NCI-H1694 (cell line): ENCODE results near the gene CPO.
"Not testable (repeated sequence)": the region's sequence is repeated elsewhere in the genome, so short reads cannot be mapped to it uniquely, and the experiment has no call there.

ENCODE experiments used
- DNase-seq: peaks from one replicate; lab custom pipeline; 2025; lab: John Stamatoyannopoulos, UW

The CPO gene, protein sequence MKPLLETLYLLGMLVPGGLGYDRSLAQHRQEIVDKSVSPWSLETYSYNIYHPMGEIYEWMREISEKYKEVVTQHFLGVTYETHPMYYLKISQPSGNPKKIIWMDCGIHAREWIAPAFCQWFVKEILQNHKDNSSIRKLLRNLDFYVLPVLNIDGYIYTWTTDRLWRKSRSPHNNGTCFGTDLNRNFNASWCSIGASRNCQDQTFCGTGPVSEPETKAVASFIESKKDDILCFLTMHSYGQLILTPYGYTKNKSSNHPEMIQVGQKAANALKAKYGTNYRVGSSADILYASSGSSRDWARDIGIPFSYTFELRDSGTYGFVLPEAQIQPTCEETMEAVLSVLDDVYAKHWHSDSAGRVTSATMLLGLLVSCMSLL

DNA sequence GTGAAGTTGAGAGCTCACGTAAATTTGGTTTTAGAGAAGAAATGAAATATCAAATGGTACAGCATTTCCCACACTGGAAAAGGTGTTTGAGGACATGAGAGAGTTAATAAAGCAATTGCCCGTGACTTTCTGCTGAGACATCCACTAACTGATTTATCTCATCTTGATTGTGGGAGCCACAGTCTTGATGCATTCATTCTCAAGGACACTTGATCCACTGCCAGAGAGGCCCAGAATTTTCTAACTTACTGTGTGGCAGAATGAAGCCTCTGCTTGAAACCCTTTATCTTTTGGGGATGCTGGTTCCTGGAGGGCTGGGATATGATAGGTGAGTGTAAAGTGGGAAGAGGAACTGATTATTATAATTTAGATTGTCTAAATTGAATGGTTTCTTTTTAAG, at the start of gene CPO:
Gene CPO (plus strand): TSS at position 179 of the 400 bp plus-strand sequence. CDS start 82 bp downstream, at position 261.
- DNase-seq = no peak

DNA sequence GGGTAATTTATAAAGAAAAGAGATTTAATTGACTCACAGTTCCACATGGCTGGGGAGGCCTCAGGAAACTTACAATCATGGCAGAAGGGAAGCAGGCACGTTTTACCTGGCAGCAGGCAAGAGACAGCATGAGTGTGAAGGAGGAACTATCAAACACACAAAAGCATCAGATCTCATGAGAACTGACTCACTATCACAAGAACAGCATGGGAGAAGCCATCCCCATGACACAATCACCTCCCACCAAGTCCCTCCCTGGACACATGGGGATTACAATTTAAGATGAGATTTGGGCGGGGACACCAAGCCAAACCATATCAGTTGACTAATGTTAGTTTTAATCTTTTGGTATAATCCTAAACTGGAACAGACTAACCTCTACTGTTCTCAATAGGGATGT, 49.1 kb upstream of the CPO start:
- DNase-seq = no peak

DNA sequence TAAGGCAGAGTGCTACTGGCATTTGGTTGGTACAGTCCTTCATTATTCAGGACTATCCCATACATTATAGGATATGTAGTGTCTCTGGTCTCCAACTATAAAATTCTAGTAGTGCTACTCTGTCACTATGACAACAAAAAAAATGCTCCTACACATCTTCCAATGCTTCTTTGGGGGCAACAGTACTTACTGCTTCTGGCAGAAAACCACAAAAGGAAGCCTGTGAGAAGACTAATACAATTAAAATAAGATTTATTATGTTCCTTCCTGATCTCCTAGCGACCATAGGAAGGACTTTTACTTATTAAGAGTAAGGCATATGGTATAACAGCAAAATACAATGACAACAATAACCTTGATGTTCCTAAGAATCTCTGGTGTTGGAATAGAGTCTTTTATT, 48.4 kb upstream of the CPO start:
- no peak for DNase-seq

DNA sequence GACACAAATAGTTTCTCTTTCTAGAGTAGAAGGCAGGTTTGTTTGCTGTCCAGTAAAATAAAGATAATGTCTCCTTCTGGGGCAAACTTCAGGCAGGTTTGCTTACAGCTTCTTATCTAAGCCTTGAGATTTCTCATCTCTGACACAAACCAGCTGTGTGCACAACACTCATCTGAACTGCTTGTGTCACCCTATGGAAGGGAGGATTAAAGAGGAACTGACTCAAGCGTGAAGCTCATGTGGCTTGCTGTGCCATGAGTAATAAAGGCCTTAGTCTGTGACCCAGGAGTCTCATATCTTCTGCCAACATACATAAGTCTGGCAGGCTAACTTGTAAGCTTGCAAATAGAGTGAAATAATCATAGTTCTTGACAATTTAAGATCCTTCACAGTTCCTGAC, 24.2 kb upstream of the CPO start:
- DNase-seq = no peak

DNA sequence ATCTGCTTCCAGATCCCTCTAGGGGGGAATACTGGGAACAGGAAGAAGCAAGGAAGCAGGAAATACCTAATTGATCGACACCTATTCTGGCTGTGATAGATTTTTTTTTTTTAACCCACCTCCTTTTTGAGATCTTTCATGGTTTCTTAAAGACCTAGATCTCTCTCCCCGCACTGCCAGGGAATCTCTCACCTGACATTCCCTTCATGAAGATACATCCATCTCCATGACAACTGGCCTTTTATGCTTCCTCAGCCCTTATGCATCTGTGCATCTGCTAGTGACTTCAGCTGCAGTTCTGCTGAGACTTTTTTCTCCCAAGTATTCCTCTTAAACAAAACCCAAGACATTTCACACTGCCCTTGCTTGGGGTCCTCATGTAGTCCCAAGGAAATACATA, 21.1 kb upstream of the CPO start:
- DNase-seq = no peak

DNA sequence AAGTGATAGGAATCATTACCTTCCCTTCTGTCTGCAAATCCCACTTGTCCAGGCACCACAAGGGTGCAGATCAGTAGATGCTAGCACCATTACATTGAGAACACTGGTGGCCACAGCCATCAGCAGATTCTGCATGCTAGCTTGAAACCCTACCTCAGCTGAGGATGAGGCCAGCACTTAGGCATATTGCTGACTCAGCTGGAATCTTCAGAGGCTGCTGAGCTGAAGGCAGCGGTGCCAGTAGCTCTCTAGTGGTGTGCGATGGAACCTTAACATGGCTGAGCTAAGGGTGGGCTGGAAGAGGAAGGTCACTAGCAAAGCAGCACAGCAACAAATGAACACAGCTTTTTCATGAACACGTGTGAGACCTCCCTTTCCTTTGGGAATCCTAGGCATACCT, 19.0 kb upstream of the CPO start:
- no peak for DNase-seq

DNA sequence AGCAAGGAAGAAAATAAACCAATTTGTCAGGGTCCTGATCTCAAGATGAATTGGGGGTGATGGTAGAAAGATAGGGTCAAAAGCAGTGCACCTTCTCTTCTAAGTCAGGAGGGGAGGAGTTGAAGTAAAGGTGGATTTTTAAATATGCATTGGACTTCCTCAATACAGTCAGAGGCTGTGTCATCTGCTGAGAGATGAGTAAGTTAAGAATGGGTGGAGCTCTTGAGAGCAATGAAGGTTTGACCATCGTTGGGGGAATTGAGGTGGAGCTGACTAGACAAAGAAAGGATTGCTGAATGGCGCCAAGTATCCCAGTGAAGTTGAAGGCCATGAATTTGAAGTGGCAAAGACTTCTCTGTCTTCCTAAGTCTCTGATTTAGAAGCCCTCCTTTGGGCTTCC, 18.4 kb upstream of the CPO start:
- no peak for DNase-seq

DNA sequence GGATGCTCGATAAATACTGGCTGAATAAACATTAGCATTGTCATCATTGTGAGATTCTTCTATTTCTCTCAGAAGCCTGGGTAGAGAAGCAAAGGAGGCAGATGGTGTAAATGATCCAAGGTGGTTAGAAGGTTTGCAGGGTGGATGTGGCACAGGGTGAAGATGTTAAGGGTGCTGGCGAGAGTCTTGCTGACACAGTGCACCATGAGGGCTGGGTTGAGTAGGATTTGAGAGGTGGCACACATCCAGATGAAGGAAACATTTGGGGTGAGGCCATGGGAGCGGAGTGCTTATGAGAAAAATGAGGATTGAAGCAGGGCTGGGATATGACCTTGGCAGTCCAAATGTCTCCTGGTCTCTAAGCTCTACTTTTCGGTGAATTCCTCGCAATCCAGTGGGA, 17.8 kb upstream of the CPO start:
- DNase-seq = no peak

DNA sequence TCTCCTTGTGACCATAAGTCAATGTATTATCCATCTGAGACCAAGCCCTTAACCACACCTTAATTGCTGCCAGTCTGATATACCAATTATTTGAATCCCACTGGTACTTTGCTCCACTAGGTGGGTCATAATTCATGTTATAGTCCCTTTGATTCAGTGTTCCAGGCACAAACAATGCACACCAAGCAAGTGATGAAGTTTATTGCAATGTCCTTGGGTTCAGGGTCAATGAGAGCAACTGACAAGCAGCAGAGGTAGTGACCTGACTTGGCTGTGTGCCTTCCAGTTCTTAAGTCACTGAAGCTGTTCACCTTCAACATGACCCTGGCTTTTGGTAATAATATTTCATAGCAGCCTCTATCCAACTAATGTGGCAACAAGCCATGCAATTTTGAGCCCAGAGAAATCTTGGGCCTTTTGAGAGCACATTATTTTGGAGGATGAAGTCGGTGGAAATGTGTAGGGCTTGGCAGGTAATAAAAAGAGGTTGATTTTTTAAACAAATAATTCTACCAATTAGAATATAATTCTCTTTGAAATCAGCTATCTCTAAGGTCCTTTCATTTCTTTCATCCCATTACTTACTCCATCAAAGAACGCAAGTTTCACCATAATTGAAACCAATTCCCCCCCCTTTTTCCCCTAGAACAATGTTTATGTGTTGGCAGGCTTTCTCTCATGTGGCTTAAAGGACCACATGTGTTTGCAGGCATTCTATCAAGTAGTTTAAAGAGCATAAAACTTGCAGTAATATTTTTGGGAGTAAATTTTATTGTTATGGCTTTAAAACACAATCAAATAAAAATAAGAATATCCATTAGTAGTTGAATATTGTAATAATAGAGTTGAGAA, 3.1 kb upstream of the CPO start:
- DNase-seq = no peak

DNA sequence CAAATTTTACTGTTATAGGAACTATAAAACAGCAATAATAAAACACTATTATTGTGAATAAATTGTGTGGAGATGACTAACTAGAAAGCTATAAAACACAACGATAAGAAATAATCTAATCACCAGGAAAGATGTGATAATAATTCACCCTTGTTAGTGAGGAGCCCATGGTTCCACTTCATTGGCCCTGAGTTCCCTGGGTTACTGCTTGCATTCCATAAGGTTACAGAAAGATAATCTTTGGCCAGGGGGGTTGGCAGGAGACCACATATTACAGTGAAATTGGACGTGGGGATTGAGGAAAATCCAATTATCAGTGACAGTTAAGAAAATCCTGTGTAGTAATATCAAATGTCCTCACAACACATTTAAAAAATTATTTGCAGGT, 2.5 kb upstream of the CPO start:
- DNase-seq = no peak

DNA sequence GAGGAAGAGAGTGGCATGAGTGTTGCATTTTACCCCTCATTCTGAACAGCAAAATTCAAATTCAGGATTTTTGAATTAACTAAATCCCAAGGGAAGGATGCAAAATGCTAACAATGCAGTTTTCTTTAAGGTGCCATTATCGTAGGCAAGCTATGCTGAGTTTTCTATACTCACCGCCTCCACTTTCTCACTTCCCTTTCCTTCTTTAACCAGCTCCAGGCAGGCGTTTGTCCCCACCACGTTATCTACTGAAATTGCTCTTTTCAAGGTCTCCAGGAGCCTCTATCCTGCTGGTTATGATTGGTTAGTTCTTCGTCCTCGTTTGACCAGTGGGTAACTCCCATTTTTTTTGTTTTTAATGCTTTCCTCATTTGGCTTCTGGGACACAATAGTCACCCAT, 1.8 kb upstream of the CPO start:
- no peak for DNase-seq

DNA sequence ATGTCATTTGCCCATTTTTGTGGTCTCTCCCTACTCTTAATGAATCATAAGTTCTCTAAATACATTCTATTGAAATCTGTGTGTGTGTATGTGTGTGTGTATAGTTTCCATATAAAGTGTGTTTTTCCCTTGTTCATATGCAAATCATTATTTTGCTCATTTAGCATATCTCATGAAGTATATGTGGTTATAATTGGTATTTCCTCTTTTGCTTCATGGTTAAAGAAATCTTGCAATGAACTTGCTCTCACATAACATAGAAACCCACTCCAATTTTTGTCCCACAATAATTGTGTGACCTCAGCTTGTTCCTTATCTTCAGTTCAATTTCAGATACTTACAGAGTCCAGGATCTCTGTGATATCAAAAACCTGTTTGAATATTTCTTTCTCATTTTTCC, 1.2 kb downstream of the CPO start:
- DNase-seq = no peak

DNA sequence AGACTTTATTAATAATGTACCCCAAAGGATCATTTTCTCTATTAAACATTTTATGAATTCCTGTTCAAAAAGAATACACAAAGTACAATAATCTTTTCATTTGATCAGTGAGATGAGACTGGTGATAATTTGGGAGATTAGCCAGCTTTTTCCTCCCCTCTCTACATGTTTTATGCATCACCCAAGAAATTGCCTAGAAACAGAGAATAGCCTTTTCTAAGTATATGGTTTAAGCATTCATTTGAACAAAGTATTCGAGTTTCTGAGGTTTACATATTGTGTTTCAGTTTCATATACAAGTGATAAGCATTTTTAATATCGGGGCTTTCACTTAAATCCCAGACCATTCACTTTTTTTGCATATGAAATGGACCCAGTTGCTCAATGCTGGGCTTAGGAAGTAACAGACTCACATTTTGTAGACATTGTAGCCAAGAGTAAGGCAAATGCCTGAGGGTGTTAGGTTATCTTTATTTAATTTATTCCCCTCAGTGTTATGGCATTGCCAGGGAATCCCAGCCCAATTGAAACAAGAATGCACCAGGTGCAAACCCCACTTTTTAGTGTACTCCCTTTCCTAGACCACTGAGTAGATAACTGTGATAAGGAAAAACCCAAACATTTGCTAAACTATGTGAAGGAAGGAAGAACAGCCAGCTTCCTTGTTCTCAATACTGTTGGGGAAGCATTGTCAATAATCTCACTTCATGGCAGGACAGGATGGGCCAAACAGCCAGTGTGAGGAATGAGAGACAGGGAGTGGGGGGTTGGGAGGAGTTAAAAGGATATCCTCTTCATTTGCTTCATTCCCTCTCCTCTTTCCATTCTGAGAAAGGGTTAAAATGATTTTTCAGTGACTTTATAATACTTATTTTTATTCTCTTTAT, 3.5 kb downstream of the CPO start:
- DNase-seq = no peak

DNA sequence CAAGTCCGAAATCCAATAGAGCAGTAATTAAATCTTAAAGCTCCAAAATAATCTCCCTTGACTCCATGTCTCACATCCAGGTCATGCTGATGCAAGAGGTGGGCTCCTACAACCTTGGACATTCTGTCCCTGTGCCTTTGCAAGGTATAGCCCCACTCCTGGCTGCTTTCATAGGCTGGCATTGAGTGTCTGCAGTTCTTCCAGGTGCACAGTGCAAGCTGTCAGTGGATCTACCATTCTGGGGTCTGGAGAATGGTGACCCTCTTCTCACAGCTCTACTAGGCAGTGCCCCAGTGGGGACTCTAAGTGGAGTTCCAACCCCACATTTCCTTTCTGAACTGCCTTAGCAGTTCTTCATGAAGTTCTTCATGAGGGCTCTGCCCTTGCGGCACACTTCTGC, 14.1 kb downstream of the CPO start:
- not testable (repeated sequence) for DNase-seq

DNA sequence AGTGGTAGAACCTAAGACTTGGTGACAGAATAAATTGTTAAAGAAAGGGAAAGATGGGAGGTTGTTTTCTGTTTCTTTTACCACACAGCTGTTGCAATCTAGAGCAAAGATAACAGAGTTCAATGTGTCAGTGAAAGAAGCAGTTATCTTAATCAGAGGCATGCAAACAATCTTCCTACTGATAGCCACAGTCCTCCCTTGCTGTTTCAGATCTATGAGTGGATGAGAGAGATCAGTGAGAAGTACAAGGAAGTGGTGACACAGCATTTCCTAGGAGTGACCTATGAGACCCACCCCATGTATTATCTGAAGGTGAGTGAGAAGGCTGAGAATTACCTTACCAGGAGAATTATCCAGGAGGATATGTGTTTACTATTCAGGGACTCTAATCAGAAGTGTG, 15.9 kb downstream of the CPO start:
- no peak for DNase-seq

DNA sequence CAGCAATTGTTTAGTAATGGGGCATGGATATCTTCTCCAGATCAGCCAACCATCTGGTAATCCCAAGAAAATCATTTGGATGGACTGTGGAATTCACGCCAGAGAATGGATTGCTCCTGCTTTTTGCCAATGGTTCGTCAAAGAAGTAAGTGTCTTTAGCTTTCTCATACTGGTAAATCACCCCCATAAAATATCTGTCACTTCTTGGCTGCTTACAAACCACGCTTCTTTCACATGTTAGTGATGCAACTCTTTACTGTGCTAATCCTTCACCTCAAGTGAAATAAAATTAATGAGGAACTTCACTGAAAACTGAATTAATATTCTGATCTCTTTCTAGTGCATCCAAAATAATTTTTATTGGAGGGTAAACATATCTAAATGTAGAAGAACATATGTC, 18.9 kb downstream of the CPO start:
- DNase-seq = no peak

DNA sequence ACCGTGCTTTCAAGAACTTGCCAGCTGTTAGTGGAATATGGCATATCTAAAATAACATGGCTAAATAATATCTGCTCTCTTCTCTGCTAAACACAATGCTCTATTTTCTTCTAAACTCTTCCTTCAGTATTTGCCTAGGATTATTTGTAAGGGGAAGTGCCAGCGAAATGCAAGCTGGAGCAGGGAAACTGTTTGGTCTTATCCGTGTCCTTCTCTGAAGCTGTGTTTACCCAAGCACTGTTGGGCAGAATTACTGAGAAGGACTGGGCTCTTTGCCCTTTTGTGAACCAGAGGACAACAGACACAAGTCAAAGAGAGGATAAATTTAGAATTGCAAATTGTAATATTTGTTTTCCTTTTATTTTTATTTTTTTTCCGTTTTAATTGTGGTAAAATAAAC, 23.6 kb downstream of the CPO start:
- no peak for DNase-seq

DNA sequence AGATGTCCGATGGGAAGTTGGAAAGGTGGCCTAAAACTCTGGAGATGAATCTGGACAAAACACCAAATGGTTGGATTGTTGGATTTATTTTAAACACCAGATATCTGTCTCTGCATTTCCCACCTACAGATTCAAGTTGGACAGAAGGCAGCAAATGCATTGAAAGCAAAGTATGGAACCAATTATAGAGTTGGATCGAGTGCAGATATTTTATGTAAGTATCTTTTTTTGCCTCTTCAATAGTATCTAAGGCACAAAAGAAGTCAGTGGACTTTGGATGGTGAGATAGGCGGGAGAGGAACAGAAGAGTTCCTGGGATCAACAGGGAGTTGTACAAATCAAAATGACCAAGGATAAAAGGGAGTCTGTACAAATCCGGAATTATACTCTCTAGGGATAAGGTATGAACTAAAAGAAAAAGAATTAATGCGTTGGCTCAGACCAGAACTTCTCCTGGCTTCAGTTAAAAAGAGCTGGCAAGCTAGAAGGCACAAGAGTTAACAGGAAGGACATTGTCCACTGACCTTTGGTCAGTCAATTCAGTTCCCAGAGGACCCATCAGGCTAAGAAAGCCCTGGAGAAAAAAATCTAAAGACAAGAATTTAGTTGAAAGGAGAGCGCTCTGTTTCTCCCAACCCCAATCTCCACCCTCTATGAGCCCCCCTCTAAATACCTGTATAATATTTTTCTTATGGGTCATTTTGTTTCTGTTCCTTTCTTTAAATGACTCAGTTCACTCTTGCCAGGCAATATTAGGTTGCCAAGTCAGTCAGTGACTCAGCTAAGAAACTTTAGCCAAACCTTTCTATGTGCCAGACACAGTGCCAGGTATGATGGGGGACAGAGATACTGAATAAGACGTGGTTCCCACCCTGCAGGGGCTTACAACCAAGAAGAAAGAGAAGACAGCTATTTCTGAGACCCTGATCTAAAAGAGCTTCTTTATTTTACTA, 29.1 kb downstream of the CPO start:
- no peak for DNase-seq

DNA sequence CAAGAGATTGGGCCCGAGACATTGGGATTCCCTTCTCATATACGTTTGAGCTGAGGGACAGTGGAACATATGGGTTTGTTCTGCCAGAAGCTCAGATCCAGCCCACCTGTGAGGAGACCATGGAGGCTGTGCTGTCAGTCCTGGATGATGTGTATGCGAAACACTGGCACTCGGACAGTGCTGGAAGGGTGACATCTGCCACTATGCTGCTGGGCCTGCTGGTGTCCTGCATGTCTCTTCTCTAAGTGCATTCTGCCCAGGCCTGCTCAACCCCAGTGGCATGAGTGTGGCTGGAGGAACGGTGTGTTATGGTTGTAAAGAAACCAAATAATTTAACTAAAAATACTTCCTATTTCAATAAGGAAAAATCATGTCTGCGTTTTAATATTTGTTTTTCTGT, 29.9 kb downstream of the CPO start:
- no peak for DNase-seq

DNA sequence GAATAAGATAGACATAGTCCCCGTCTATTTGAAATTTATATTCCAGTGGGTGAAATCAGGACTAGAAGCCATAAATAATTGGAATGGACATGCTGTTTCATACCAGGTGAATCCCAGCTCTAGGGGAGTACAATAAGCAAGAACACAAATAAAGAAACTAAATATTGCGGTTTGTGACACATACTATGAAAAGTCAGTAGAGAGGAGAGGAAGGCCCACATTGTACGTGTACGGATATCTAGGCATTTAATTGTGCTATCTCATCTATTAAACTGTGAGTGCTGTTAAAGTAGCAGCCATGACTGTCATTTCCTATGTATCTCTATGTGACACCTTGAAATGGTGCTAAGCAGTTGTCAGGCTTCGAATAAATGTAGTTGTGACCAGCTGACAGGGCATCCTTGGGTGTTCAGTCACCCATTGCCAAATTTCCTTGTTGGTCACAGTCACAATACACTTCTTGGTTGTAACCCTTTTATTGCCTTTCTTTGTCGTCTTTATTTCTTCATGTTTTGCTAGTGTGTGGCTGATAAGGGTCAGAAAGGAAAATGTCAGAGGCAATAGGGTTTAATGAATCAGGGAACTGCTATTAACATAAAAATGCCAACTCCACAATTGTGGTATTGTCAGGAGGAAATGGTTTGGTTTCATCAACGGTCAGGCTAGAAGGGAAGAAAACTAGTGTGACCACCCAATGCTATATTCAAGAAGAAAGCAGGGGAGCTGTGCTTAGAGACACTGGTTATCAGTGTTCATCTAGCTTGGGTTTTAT, 31.5 kb downstream of the CPO start:
- no peak for DNase-seq

DNA sequence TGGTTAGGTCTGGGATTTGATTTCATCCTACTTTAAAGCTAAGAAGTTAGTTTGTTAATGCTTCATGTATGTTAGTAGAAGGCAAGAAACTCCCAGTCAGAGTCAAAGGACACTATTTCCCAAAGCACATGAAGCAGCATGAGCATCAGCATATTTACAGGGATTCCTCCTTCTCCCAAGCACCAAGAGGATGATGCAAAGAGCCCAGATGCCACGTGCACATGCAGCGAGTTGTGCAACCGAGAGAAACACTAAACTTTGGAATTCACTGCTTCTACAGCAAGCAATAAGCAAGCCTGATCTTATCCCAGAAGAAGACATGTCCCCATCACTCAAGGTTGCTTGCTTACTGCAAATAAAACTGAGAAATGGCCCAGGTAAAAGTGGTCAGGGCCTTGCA, 32.5 kb downstream of the CPO start:
- DNase-seq = no peak
